ENCODE measurements around the gene HEBP2. TPM values are rescaled to one million over a fixed set of nuclear protein-coding genes. Genes with fewer than 3 reads are reported as not detected.

HEBP2 gene
- polyA plus RNA-seq, 3 donors: 29.8 to 273 (median 48.2) TPM

- no peak overlapping the region for H3K27ac ChIP-seq (ENCODE audit: low read depth, low read length)
- WGBS, 3 donors: 70 to 76% (median 71%) methylated on average over 5 of the region's 5 CpGs
Measured at GRCh38 chr6:138393871-138394783, 9.9 kb upstream of the HEBP2 start.

GRCh38 chr6:138396709-138397108 is 7.3 kb upstream of the HEBP2 start:
- WGBS, 3 donors: 88 to 97% (median 93%) methylated on average over 5 of the region's 5 CpGs
- H3K27ac ChIP-seq (ENCODE audit: low read depth, low read length): no peak overlapping the region

DNA sequence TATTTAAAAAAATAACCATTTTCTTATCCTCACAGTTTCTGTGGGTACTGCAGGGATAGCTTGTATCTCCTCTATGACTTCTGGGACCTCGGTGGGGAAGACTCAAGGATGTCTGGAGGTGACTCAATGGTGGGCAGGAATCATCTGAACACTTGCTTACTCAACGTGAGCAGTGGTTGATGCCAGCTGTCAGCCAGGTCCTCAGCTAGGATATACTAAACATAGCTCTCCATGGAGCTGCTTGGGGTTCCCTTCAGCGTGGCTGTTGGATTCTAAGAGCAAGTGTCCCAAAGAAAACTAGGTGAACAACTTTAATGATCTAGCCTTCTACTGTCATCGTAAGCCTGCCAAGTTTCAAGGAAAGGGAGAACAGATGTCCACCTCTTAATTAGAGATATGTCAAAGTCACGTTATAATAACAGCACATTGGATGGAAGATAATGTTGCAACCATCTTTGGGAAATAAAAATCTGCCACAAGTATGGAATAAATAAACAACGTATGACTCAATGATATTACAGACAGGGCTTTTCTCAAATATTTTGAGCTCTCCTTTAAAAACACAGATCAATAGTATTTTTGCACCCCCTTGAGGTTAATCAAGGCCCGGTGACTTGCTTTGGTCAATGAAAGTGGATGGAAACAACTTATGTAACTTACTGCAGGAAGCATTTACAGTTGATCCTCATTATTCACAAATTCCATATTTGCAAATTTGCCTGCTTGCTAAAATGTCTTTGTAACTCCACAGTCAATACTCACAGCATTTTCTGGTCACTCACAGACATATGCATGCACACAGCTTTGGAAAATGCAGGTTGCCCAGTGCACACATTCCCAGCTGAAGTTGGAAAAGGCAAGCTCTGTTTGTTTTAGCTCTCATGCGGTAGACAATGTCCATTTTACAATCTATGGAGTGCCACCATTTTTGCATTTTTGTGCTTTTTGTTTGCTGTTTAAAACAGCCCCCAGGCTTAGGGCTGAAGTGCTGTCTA is 6.6 kb upstream of the HEBP2 start:
- WGBS, 3 donors: 82 to 86% (median 86%) methylated on average over 8 of the region's 8 CpGs
- no peak overlapping the region for H3K27ac ChIP-seq (ENCODE audit: low read depth, low read length)

GRCh38 chr6:138400326-138400725 is 3.7 kb upstream of the HEBP2 start:
- 80 to 94% (median 93%) methylated on average over 3 of the region's 3 CpGs for WGBS, 3 donors
- no peak overlapping the region for H3K27ac ChIP-seq (ENCODE audit: low read depth, low read length)

- WGBS, 3 donors: 89 to 95% (median 93%) methylated on average over 14 of the region's 14 CpGs
- no peak overlapping the region for H3K27ac ChIP-seq (ENCODE audit: low read depth, low read length)
Measured at GRCh38 chr6:138401960-138402837, 1.8 kb upstream of the HEBP2 start.

GRCh38 chr6:138402838-138403187 is 1.2 kb upstream of the HEBP2 start:
- WGBS, 3 donors: 87 to 99% (median 92%) methylated on average over 8 of the region's 8 CpGs
- H3K27ac ChIP-seq (ENCODE audit: low read depth, low read length): no peak overlapping the region

GRCh38 chr6:138403324-138403800 is 661 bp upstream of the HEBP2 start:
- WGBS, 3 donors: 0 to 1% (median 0%) methylated on average over 29 to 30 of the region's 30 CpGs
- no peak overlapping the region for H3K27ac ChIP-seq (ENCODE audit: low read depth, low read length)

- 3 to 4% (median 4%) methylated on average over 35 of the region's 35 CpGs for whole genome bisulfite sequencing, 3 donors
- H3K27ac ChIP-seq (ENCODE audit: low read depth, low read length): no peak overlapping the region
Measured at GRCh38 chr6:138404666-138405337, 779 bp downstream of the HEBP2 start.

GRCh38 chr6:138405816-138406413 is 1.9 kb downstream of the HEBP2 start:
- 63 to 81% (median 79%) methylated on average over 5 of the region's 5 CpGs for WGBS, 3 donors
- no peak overlapping the region for H3K27ac ChIP-seq (ENCODE audit: low read depth, low read length)

DNA sequence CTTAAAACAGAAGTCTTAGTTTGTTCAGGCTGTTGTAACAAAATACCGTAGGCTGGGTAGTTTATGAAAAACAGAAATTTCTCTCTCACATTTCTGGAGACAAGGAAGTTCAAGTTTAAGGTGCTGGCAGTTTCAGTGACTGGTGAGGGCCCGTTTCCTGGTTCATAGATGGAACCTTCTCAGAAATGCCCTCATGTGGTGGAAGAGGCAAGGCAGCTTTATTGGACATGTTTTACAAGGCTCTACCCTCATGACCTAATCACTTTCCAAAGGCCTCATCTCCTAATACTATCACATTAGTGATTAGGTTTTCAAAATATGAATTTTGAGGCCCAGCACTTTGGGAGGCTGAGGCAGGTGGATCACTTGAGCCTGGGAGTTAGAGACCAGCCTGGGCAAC is 2.4 kb downstream of the HEBP2 start:
- WGBS, 3 donors: 58 to 83% (median 72%) methylated on average over 2 of the region's 2 CpGs
- H3K27ac ChIP-seq (ENCODE audit: low read depth, low read length): no peak overlapping the region

DNA sequence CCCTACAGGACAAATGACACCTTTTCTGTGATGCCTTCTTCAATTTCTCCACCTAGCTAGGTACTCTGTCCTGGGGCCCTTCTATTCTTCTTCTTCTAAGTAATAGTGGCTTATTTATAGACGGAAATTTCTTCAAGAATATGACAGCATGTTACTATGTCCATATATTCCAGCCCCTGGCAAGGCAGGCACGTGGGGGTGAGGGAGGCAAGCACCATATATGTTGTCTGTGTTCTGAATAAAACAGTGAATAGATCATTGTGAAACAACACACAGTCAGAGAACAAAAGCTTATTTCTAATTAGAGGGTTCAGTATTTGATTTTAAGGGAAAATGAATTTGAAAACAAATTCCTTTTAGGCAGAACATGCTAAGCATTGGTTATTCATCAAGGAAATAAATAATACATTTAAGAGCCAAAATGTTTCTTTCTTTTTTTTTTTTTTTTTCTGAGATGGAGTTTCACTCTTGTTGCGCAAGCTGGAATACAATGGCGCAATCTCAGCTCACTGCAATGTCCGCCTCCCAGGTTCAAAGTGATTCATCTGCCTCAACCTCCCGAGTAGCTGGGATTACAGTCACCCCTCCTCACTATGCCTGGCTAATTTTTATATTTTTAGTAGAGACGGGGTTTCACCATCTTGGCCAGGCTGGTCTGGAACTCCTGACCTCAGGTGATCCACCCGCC is 6.2 kb downstream of the HEBP2 start:
- no peak overlapping the region for H3K27ac ChIP-seq (ENCODE audit: low read depth, low read length)
- WGBS, 3 donors: 56 to 89% (median 66%) methylated on average over 8 of the region's 8 CpGs

GRCh38 chr6:138410972-138411880 is 7.2 kb downstream of the HEBP2 start:
- WGBS, 3 donors: 87 to 95% (median 91%) methylated on average over 6 of the region's 6 CpGs
- H3K27ac ChIP-seq (ENCODE audit: low read depth, low read length): no peak overlapping the region

- no peak overlapping the region for H3K27ac ChIP-seq (ENCODE audit: low read depth, low read length)
- WGBS, 3 donors: 86 to 92% (median 87%) methylated on average over 5 of the region's 5 CpGs
Measured at GRCh38 chr6:138415125-138415524, 11.1 kb downstream of the HEBP2 start.

DNA sequence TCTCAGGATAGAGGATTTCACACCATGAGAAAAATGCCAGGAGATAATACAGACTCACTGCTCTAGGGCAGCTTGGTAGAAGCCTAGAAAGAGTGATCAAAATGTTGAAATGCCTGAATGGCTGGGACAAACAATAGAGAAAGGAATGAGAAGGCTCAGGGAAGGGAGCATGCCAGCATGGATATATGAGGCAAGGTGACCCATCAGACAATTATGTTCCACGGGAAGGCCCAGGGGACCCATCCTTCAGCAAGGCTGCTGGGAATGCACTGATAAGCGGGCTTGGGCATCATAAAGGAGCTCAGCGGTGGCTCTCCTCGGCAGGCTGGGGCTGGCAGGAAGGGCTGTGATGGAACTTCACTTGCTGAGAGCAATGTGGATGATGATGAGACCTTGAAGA is 12.2 kb downstream of the HEBP2 start:
- no peak overlapping the region for H3K27ac ChIP-seq (ENCODE audit: low read depth, low read length)
- 89 to 97% (median 92%) methylated on average over 4 of the region's 4 CpGs for WGBS, 3 donors

DNA sequence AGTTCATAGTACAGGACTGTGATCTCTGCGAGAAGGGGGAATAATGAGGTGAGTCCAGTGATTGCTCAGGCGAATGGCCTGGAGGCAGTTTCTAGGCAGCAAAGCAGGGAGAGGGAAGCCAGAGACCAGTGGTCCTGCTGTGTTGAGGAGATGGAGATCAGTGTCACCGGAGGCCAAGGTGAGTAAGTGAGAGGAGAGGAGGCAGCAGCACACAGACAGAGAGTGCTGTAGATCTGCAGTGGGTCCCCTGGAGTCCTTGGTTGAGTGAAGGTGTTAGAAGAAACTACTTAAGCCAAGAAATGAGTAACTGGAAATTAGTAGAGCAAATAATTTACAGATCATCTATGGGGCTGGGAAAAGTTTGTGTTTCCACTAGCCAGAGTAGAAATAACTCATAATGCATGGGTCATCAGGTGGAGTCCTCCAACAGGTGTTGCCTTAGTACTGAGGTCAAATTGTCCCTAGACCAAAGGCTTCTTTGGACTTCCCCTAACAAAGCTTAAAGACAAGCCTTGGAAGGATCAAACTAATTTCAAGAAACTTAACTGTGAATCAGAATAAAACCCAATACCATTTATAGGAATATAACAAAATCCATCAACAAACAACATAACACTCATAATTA is 13.6 kb downstream of the HEBP2 start:
- 84 to 95% (median 91%) methylated on average over 3 of the region's 3 CpGs for WGBS, 3 donors
- no peak overlapping the region for H3K27ac ChIP-seq (ENCODE audit: low read depth, low read length)

Measured in adipose tissue (tissue), 3 donors.